Astrocyte (in vitro differentiated cells and primary cell): Measurements from ENCODE around the gene H3-3A.

Experiments
- CTCF ChIP-seq: IDR thresholded peaks from 2 replicates; pipeline ENCODE4 v1.5.1; 2011; ENCODE audit warnings: low read depth, mild to moderate bottlenecking, inconsistent platforms, low read length, moderate library complexity; ENCODE audit not compliant: insufficient read depth
- EZH2 ChIP-seq: IDR thresholded peaks from 2 replicates; pipeline ENCODE4 v1.6.1; 2012; ENCODE audit warnings: mild to moderate bottlenecking, low read length, inconsistent platforms; ENCODE audit not compliant: insufficient read depth

DNA sequence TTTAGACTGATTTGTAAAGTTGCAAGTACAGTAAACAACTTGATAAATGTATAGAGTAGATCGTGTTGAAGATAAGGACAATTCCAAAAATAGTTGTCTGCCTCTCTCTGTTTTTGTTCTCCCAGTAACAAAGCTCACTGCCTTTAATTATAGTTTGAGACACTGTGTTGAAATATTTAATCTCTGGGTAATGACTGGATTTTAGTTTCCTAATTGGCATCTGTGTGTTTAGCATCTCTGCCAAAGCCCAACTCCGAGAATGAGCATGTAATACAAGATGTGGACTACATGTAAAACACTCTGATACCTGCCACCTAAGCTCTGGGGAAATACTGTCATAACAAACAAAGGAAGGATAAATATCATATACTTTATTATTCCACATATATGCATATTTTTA is 35.7 kb upstream of the H3-3A start:
- TF ChIP-seq CTCF (no peak), EZH2 (no peak)
